ENCODE measurements around the gene SALL1. TPM values are rescaled to one million over a fixed set of nuclear protein-coding genes. Genes with fewer than 3 reads are reported as not detected.

The SALL1 gene
- total RNA-seq, 1 experiment from 2014 or later: not detected

- ChIA-PET POLR2A (no interaction called here), CTCF (no interaction called here)
- Histone ChIP-seq H3K27me3 (ENCODE audit: control insufficient read depth, insufficient read depth, low read length) (no peaks in the 10 kb centered on the region), H3K27ac (ENCODE audit: low read length) (no peak overlapping the region), H3K4me3 (ENCODE audit: low read depth in 2 of 2, low read length in 2 of 2) (no peak overlapping the region), H3K9me3 (ENCODE audit: control insufficient read depth, insufficient read depth, low read depth, low read length) (no peaks in the 10 kb centered on the region), H3K4me1 (ENCODE audit: control insufficient read depth, insufficient read depth, low read length) (no peaks in the 10 kb centered on the region), H3K36me3 (ENCODE audit: control insufficient read depth, insufficient read depth, low read length) (no peaks in the 10 kb centered on the region)
- DNase-seq (ENCODE audit: low read depth, low spot score) (no peak), ATAC-seq (no peak)
- TF ChIP-seq REST (IDR thresholded peaks at IDR 0.05; ENCODE audit: insufficient read depth in 1 of 2, low read depth in 2 of 2, low read length in 1 of 2) (no peak), POLR2AphosphoS5 (IDR thresholded peaks at IDR 0.05; ENCODE audit: low read depth, low read length) (no peak), TCF7L2 (IDR thresholded peaks at IDR 0.05; ENCODE audit: low read depth, low read length) (no peak)
- intact Hi-C loops (cut with micrococcal nuclease; ENCODE audit: unreplicated experiment): no loop called here
- no TSS peak for BruUV-seq (replicated peaks)
- in situ Hi-C loops (cut with HindIII; ENCODE audit: low pct_unique_long_range_greater_than_20kb, low sequenced_read_pairs): no loop called here
Measured at GRCh38 chr16:51120730-51121347, 30.2 kb downstream of the SALL1 start.

GRCh38 chr16:51119973-51120729 lies 30.9 kb downstream of the SALL1 start:
- in situ Hi-C loops (cut with HindIII; ENCODE audit: low pct_unique_long_range_greater_than_20kb, low sequenced_read_pairs): no loop called here
- ATAC-seq: no peak
- H3K9me3 ChIP-seq (ENCODE audit: control insufficient read depth, insufficient read depth, low read depth, low read length): no peaks in the 10 kb centered on the region
- no peak for DNase-seq (ENCODE audit: low read depth, low spot score)
- BruUV-seq (replicated peaks): no TSS peak
- CTCF ChIA-PET: no interaction called here
- no peak overlapping the region for H3K4me3 ChIP-seq (ENCODE audit: low read depth in 2 of 2, low read length in 2 of 2)
- H3K36me3 ChIP-seq (ENCODE audit: control insufficient read depth, insufficient read depth, low read length): no peaks in the 10 kb centered on the region
- intact Hi-C loops (cut with micrococcal nuclease; ENCODE audit: unreplicated experiment): no loop called here
- no peaks in the 10 kb centered on the region for H3K27me3 ChIP-seq (ENCODE audit: control insufficient read depth, insufficient read depth, low read length)
- no peak overlapping the region for H3K27ac ChIP-seq (ENCODE audit: low read length)
- no peak for TF ChIP-seq REST (IDR thresholded peaks at IDR 0.05; ENCODE audit: insufficient read depth in 1 of 2, low read depth in 2 of 2, low read length in 1 of 2)
- no peak for TF ChIP-seq POLR2AphosphoS5 (IDR thresholded peaks at IDR 0.05; ENCODE audit: low read depth, low read length)
- TF ChIP-seq SIN3A (IDR thresholded peaks at IDR 0.05; ENCODE audit: borderline replicate concordance, insufficient read depth, low read depth, low read length): no peak
- no peak for TF ChIP-seq TCF7L2 (IDR thresholded peaks at IDR 0.05; ENCODE audit: low read depth, low read length)
- TF ChIP-seq, protein P1, sequence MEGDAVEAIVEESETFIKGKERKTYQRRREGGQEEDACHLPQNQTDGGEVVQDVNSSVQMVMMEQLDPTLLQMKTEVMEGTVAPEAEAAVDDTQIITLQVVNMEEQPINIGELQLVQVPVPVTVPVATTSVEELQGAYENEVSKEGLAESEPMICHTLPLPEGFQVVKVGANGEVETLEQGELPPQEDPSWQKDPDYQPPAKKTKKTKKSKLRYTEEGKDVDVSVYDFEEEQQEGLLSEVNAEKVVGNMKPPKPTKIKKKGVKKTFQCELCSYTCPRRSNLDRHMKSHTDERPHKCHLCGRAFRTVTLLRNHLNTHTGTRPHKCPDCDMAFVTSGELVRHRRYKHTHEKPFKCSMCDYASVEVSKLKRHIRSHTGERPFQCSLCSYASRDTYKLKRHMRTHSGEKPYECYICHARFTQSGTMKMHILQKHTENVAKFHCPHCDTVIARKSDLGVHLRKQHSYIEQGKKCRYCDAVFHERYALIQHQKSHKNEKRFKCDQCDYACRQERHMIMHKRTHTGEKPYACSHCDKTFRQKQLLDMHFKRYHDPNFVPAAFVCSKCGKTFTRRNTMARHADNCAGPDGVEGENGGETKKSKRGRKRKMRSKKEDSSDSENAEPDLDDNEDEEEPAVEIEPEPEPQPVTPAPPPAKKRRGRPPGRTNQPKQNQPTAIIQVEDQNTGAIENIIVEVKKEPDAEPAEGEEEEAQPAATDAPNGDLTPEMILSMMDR (IDR thresholded peaks at IDR 0.05): no peak
- no peaks in the 10 kb centered on the region for H3K4me1 ChIP-seq (ENCODE audit: control insufficient read depth, insufficient read depth, low read length)
- POLR2A ChIA-PET: no interaction called here
